ELR (cell line): ENCODE data around the gene TMCC3.

ENCODE experiments used
- DNase-seq: peaks from one replicate; pipeline ENCODE4 v3.0.0-alpha.2; 2015; ENCODE audit warnings: low read depth

TMCC3 gene

GRCh38 chr12:94531196-94531720, 119.1 kb downstream of the TMCC3 start:
- DNase-seq, result no peak

- DNase-seq, result no peak
Measured at GRCh38 chr12:94525951-94526350, 124.4 kb downstream of the TMCC3 start.
